Stomach (tissue), 9 donors: ENCODE measurements around the gene TMEM30A. TPM values are rescaled to one million over a fixed set of nuclear protein-coding genes. Genes with fewer than 3 reads are reported as not detected.

ENCODE experiments used
- DNase-seq, 2 donors: peaks; one replicate each; pipeline versions ENCODE4 v3.0.0 to v3.0.0-alpha.2; 2013 to 2019
- H3K27ac ChIP-seq, 5 donors: fragments of 200-600 bp in 4 of 5; sonication (generic) in 4 of 5; one replicate each; pipeline ENCODE4 v1.5.1; 2013 to 2019; ENCODE audit warnings: mild to moderate bottlenecking in 1 of 5, moderate library complexity in 1 of 5
- H3K27me3 ChIP-seq, 3 donors: fragments of 200-600 bp; sonication (generic); one replicate each; pipeline ENCODE4 v1.5.1; 2017 to 2019; ENCODE audit warnings: mixed run types in 1 of 3
- H3K36me3 ChIP-seq, 4 donors: fragments of 200-600 bp; sonication (generic); 1 replicate in 3 of 4; 2 replicates in 1 of 4; pipeline ENCODE4 v1.5.1; 2016 to 2019
- H3K4me1 ChIP-seq, 4 donors: fragments of 200-600 bp; sonication (generic); one replicate each; pipeline ENCODE4 v1.5.1; 2016 to 2019
- H3K4me3 ChIP-seq, 4 donors: fragments of 200-600 bp; sonication (generic) in 3 of 4; one replicate each; pipeline ENCODE4 v1.5.1; 2016 to 2019; ENCODE audit warnings: mild to moderate bottlenecking in 1 of 4
- H3K9me3 ChIP-seq, 4 donors: fragments of 200-600 bp; sonication (generic); one replicate each; pipeline ENCODE4 v1.5.1; 2016 to 2019
- EP300 ChIP-seq: sonication (generic); formaldehyde crosslinking; IDR thresholded peaks from one replicate; pipeline ENCODE4 v1.6.1; 2017; ENCODE audit warnings: antibody characterized with exemption
- POLR2A ChIP-seq, 4 donors: fragments of 450-650 bp; IDR thresholded peaks; one replicate each; pipeline ENCODE4 v1.6.1; 2016; ENCODE audit warnings: antibody characterized with exemption in 4 of 4, control low read depth in 2 of 4, mild to moderate bottlenecking in 1 of 4, moderate library complexity in 1 of 4
- POLR2AphosphoS5 ChIP-seq, 3 donors: sonication (generic); formaldehyde crosslinking; IDR thresholded peaks; one replicate each; pipeline ENCODE4 v1.6.1; 2016; ENCODE audit warnings: antibody characterized with exemption in 3 of 3
- WGBS, 5 donors: extraction: QIAGEN DNeasy Blood & Tissue Kit in 3 of 5; methylation state at CpG; one replicate each; pipeline versions ENCODE4 v1.1.5 to v1.1.7; 2013 to 2018; 5-methylcytosine and 5-hydroxymethylcytosine counted together
- intact Hi-C: fragments of 100-400 bp; cut with DNase I; formaldehyde crosslinking; loops from one replicate; pipeline ENCODE4 v1.15.1; 2023; ENCODE audit warnings: low total_unique reads
- polyA plus RNA-seq, 3 donors: library from polyadenylated mRNA; stranded (reverse); fragments of 200-250 nt; gene quantifications; one replicate each; pipeline ENCODE4 v1.2.3, GENCODE V29; 2013
- total RNA-seq, 5 donors: library from RNA; depleted of rRNA; stranded (reverse); fragments of >200 nt; gene quantifications; one replicate each; pipeline versions ENCODE4 v1.1.0 to v1.2.3, GENCODE V29; 2014 to 2016
- TF ChIP-seq, protein P1 (sequence below), 7 experiments: fragments of 450-650 bp in 4 of 7; fragments of 200-600 bp in 3 of 7; sonication (generic) in 3 of 7; IDR thresholded peaks; one replicate each; pipeline ENCODE4 v1.5.1; 2016 to 2019; ENCODE audit warnings: antibody characterized with exemption in 7 of 7, control low read depth in 2 of 7, mild to moderate bottlenecking in 1 of 7
- donor health status: healthy with polysubstance abuse.
- donor health status: Bipolar disorder and iron deficiency.
- donor health status: healthy.

Gene TMEM30A
- total and polyA plus RNA-seq, 8 donors, result 5.2 to 175 (median 41.2) TPM

DNA sequence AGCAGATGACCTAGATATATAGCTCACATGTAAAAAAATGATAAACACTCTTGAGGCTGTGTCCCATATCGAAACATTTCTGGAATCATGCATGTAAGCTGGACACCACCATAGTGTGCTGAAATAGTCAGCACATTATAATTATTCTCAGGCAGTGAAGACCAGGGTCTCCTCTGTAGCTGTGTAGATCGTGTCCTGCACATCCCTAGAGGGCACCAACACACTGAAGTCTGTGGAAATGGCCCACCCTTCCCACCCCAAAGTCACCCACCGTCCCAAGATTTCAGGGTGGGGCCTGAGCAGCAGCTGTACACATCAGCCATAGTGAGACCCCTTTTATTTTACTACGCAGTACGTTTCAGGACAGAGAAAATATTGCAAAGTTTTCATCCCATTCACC, 21.0 kb upstream of the TMEM30A start:
- no peaks in the 10 kb centered on the region for H3K27me3 ChIP-seq
- H3K36me3 ChIP-seq, result no peaks in the 10 kb centered on the region
- 56 to 72% (median 68%) methylated on average over 5 of the region's 5 CpGs for WGBS, 5 donors
- no peaks in the 10 kb centered on the region for H3K9me3 ChIP-seq
- DNase-seq, result no peak
- H3K27ac ChIP-seq, result peak overlapping the region in 1 of 5 donors; percentile 44
- peaks cover 0 to 21% (median 10%) of the 10 kb centered on the region in 4 donors for H3K4me1 ChIP-seq
- intact Hi-C loops, result no loop called here
- TF ChIP-seq EP300 (no peak), POLR2AphosphoS5 (IDR thresholded peaks at IDR 0.05) (no peak), POLR2A (IDR thresholded peaks at IDR 0.05) (no peak)
- TF ChIP-seq, protein P1, sequence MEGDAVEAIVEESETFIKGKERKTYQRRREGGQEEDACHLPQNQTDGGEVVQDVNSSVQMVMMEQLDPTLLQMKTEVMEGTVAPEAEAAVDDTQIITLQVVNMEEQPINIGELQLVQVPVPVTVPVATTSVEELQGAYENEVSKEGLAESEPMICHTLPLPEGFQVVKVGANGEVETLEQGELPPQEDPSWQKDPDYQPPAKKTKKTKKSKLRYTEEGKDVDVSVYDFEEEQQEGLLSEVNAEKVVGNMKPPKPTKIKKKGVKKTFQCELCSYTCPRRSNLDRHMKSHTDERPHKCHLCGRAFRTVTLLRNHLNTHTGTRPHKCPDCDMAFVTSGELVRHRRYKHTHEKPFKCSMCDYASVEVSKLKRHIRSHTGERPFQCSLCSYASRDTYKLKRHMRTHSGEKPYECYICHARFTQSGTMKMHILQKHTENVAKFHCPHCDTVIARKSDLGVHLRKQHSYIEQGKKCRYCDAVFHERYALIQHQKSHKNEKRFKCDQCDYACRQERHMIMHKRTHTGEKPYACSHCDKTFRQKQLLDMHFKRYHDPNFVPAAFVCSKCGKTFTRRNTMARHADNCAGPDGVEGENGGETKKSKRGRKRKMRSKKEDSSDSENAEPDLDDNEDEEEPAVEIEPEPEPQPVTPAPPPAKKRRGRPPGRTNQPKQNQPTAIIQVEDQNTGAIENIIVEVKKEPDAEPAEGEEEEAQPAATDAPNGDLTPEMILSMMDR (IDR thresholded peaks at IDR 0.05), result no peak
- H3K4me3 ChIP-seq, result no peak overlapping the region

GRCh38 chr6:75302280-75302679, 17.7 kb upstream of the TMEM30A start:
- Histone ChIP-seq H3K27ac (no peak overlapping the region), H3K4me1 (peaks cover 0 to 36% (median 17%) of the 10 kb centered on the region in 4 donors), H3K9me3 (no peaks in the 10 kb centered on the region), H3K27me3 (no peaks in the 10 kb centered on the region), H3K4me3 (no peak overlapping the region), H3K36me3 (no peaks in the 10 kb centered on the region)
- DNase-seq, result no peak
- intact Hi-C loops, result no loop called here
- TF ChIP-seq POLR2A (IDR thresholded peaks at IDR 0.05) (no peak), EP300 (no peak), POLR2AphosphoS5 (IDR thresholded peaks at IDR 0.05) (no peak)
- TF ChIP-seq, protein P1 (IDR thresholded peaks at IDR 0.05), result no peak
- WGBS, 5 donors, result 87 to 98% (median 93%) methylated on average over 3 of the region's 3 CpGs

GRCh38 chr6:75301537-75301936, 16.9 kb upstream of the TMEM30A start:
- Histone ChIP-seq H3K4me1 (peaks cover 0 to 32% (median 16%) of the 10 kb centered on the region in 4 donors), H3K9me3 (no peaks in the 10 kb centered on the region), H3K4me3 (no peak overlapping the region), H3K27me3 (no peaks in the 10 kb centered on the region), H3K36me3 (no peaks in the 10 kb centered on the region), H3K27ac (no peak overlapping the region)
- intact Hi-C loops, result no loop called here
- no peak for TF ChIP-seq EP300
- TF ChIP-seq, protein P1 (IDR thresholded peaks at IDR 0.05), result no peak
- no peak for TF ChIP-seq POLR2AphosphoS5 (IDR thresholded peaks at IDR 0.05)
- no peak for TF ChIP-seq POLR2A (IDR thresholded peaks at IDR 0.05)
- DNase-seq, result no peak

- no peak for DNase-seq
- no peak overlapping the region for H3K4me3 ChIP-seq
- TF ChIP-seq POLR2AphosphoS5 (IDR thresholded peaks at IDR 0.05), result no peak
- no peak for TF ChIP-seq POLR2A (IDR thresholded peaks at IDR 0.05)
- TF ChIP-seq EP300, result no peak
- TF ChIP-seq, protein P1 (IDR thresholded peaks at IDR 0.05), result no peak
- no peaks in the 10 kb centered on the region for H3K27me3 ChIP-seq
- no peaks in the 10 kb centered on the region for H3K36me3 ChIP-seq
- H3K27ac ChIP-seq, result no peak overlapping the region
- 90 to 98% (median 94%) methylated on average over 2 of the region's 2 CpGs for WGBS, 5 donors
- peaks cover 0 to 28% (median 14%) of the 10 kb centered on the region in 4 donors for H3K4me1 ChIP-seq
- no peaks in the 10 kb centered on the region for H3K9me3 ChIP-seq
- intact Hi-C loops, result no loop called here
Observed at GRCh38 chr6:75301088-75301487, 16.5 kb upstream of the TMEM30A start.
